AG10803 (cell line): ENCODE measurements around the gene SPATA17.

Source experiments
- DNase-seq: peaks from one replicate; pipeline ENCODE4 v3.0.0; 2010; ENCODE audit warnings: low read depth
- H3K4me3 ChIP-seq: 2 replicates; pipeline ENCODE4 v1.5.1; 2011; ENCODE audit warnings: mild to moderate bottlenecking, low read length, control low read depth
- TF ChIP-seq, protein P1 (sequence below): conservative IDR thresholded peaks from 2 replicates; pipeline ENCODE4 v1.5.1; 2011; ENCODE audit warnings: mild to moderate bottlenecking, low read length, control low read depth, inconsistent platforms

The SPATA17 gene

DNA sequence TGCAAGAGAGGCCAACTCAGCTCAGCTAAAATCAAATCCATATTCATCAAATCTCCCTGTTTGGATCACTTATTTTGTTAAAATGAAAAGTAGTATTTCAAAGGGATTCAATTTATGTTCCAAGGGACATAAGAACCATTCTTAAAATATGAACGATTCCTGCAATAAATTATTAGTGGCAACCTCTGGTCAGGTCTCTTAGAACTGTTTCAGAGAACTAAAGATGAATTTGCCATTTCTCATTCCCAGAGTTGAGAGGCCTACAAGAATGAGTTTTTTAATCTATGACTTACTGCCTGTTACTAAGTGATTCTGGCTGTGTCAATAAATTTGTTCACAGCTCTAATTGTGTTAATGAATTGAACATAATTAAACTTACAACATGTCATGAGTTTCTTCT is 268.5 kb downstream of the SPATA17 start:
- no peak overlapping the region for H3K4me3 ChIP-seq
- TF ChIP-seq, protein P1, sequence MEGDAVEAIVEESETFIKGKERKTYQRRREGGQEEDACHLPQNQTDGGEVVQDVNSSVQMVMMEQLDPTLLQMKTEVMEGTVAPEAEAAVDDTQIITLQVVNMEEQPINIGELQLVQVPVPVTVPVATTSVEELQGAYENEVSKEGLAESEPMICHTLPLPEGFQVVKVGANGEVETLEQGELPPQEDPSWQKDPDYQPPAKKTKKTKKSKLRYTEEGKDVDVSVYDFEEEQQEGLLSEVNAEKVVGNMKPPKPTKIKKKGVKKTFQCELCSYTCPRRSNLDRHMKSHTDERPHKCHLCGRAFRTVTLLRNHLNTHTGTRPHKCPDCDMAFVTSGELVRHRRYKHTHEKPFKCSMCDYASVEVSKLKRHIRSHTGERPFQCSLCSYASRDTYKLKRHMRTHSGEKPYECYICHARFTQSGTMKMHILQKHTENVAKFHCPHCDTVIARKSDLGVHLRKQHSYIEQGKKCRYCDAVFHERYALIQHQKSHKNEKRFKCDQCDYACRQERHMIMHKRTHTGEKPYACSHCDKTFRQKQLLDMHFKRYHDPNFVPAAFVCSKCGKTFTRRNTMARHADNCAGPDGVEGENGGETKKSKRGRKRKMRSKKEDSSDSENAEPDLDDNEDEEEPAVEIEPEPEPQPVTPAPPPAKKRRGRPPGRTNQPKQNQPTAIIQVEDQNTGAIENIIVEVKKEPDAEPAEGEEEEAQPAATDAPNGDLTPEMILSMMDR = no peak
- DNase-seq = no peak

DNA sequence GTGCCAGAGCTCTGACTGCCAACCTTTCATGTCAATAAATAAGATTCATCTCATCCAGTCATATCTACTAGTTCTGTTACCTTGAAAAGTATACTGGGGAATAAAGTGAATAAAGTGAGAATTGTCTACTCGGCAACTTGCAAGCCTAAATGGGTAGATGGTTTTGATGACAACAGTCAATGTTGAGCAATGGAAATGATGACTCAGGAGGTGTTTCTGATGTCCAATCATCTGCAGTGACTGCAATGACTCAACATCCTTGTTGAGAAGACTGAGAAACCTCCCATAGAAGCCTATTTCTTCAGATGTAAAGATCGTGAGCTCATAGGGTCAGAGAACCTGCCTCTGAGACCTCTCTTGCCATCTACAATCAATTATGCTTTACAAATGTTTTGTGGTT is 276.4 kb downstream of the SPATA17 start:
- DNase-seq = no peak
- H3K4me3 ChIP-seq = no peak overlapping the region
- TF ChIP-seq, protein P1 = no peak

DNA sequence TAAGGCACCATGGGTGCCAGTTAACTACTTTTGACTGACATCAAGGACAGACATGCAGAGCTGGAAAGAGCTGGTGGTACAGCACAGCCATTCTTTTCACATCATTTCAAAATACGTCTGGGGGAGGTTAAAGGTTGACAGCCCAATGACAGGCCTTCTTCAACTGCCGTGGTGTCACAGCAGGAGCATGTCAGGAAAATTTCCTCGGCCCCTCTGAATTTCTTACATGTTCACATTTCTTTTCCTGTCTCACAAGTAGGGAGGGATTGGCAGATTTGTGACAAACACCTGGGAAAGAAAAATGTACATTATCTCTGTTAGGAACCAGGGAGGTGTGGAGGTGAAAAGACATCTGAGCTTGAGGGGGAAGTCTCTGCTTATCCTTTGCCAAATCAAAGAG is 279.1 kb downstream of the SPATA17 start:
- no peak for DNase-seq
- TF ChIP-seq, protein P1 = no peak
- no peak overlapping the region for H3K4me3 ChIP-seq

DNA sequence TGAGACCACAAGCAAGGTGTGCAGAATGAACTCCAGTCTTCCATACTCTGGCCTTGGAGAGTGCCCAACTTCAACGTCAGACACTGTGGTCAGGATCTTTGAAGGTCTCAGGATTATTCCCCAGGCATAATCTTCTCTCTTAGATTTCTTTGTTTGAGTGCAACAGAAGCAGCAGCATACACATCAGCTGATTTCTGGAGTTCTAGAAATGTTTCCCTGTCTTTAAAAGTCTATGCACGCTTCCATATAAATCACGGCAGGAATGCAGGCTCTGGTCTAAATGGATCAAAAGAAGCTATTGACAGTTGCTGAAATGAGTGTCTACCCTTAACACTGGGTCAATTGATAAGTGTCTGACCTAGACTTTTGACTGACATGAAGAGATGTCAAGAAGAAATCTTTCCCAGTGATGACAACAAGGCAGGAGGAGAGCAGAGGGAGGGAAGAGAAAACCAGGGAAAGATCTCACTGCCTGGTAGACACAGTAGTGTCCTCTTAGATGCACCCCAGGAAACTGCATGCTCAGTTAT is 279.7 kb downstream of the SPATA17 start:
- TF ChIP-seq, protein P1 = no peak
- no peak overlapping the region for H3K4me3 ChIP-seq
- DNase-seq = no peak

DNA sequence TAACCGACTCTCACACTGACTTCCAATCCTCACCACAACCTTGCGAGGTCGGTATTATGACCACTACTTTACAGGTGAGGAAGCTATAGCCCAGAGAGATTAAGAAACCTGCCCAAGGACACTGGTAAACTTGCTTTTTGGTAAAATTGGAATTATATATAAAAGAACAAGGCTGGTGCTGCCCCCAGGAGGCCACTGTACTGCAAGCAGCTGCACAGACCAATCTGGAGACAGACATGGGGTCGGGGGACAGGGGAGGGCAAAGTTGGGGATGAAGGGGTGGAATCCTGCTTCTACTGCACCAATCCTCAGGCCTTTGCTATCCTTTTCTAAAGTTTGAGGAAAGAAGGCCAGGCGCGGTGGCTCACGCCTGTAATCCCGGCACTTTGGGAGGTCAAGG is 280.8 kb downstream of the SPATA17 start:
- DNase-seq = no peak
- no peak overlapping the region for H3K4me3 ChIP-seq
- TF ChIP-seq, protein P1 = no peak

DNA sequence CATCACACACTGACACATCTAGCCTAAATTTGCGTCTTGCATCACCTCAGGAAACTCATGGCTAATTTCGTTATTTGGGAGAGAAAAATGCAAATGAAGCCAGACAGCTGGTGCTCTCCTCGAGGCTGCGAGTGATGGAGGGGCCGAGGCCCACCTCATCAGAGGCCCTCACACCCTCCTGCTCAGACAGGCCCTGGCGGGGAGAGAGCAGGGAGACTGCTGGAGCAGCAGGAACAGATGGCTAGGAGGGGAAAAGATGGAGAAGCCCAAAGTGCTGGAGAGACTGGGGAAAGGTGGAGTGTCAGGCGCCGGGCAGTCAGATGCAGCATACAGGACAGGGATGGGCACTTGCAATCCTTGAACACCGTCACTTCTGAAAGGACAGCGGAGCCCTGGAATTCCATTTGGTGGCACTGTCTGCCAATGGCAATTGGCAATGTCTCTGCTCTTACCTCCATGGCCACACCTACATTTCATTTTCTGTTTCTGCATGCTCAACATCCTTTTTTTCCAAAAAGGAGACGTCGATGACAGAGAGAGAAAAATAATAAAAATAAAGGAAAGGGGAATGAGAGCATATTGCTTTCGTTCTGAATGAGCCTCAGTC is 286.2 kb downstream of the SPATA17 start:
- TF ChIP-seq, protein P1 = no peak
- DNase-seq = no peak
- no peak overlapping the region for H3K4me3 ChIP-seq

DNA sequence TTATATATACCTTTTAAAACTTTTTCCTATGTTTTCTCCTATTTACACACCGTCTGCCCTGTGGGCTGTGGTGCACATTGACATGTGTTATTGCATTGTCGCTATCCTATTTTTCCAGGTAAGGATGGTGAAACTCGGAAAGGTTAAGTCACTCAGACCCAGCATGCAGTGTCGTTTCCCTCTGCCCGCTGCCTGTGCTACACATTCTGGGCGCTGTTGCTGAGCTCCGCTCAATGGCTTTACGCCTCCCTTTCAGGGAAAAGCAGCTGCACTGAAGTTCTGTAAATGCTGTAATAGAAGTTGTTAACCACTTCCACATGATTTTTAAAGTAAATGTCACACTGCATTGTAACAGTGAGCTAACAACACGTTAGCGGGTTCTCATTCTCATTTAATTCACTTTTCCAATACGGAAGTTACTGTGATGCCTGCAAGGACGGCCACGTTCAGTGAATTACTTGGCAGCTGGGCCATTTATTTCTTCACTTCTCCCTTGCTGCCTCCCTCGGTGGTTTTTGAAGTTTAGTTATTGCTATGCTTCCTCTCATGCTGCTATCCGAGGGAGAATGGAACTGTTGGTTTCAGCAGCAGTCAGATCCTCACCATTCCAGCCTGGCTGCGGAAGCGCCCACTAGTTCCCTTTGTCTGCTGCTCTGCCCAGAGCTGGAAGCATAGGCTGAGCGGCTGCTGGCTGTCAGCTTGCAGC is 288.7 kb downstream of the SPATA17 start:
- peak; percentile 11 for DNase-seq
- no peak overlapping the region for H3K4me3 ChIP-seq
- TF ChIP-seq, protein P1 = no peak
